H1 (cell line): ENCODE results near the gene EPSTI1. TPM values are rescaled to one million over a fixed set of nuclear protein-coding genes. Genes with fewer than 3 reads are reported as not detected.

Experiments used
- polyA plus RNA-seq, 7 experiments: library from polyadenylated mRNA; depleted of rRNA in 3 of 7; stranded (reverse) in 5 of 7; unstranded in 2 of 7; fragments of >200 nt in 5 of 7; fragments of 200-250 nt in 2 of 7; gene quantifications; 1 replicate in 5 of 7; 2 replicates in 1 of 7; 4 replicates in 1 of 7; pipeline versions ENCODE4 v1.2.1 to v1.2.3, GENCODE V29; 2011 to 2013; ENCODE audit warnings: missing spikeins in 2 of 7, mixed read lengths in 2 of 7
- total RNA-seq: library from RNA; stranded (reverse); fragmentation: NEBNext Ultra II Directional; extraction: Animal tissue kit (Norgen Biotek cat#: 25700); gene quantifications from 2 replicates; pipeline ENCODE4 v1.2.1, GENCODE V29; 2021

The EPSTI1 gene
- total and polyA plus RNA-seq, 2 of the 8 experiments (the other 6 are each of a cell fraction or from before 2014, with no cell fraction given): 0.23 to 0.37 TPM

Other genes with a start within 250 kb of the EPSTI1 start
- not detected in 2 replicates for gene FAM216B, start 210.7 kb downstream of the EPSTI1 start, total RNA-seq
- gene FAM216B, start 210.7 kb downstream of the EPSTI1 start, polyA plus RNA-seq (2011; rRNA removed): not detected in 2 replicates
- gene DNAJC15, start 31.3 kb upstream of the EPSTI1 start, total RNA-seq: 5.8 and 6.5 TPM in 2 replicates
- gene DNAJC15, start 31.3 kb upstream of the EPSTI1 start, polyA plus RNA-seq (2011; rRNA removed): 20.8 and 21.8 TPM in 2 replicates